RWPE2 (cell line): Measurements from ENCODE around the gene ABCC8.

Experiments
- ATAC-seq: fragments of 200-7000 bp; cut with Tn5 transposase; 3 replicates; pipeline ENCODE4 v1.9.1; 2021; ENCODE audit warnings: low read depth
- DNase-seq: peaks from one replicate; pipeline ENCODE4 v3.0.0-alpha.2; 2020; ENCODE audit warnings: low spot score
- H3K27ac ChIP-seq: fragments of 450-650 bp; 2 replicates; pipeline ENCODE4 v1.5.1; 2017; ENCODE audit warnings: mild to moderate bottlenecking; ENCODE audit not compliant: poor library complexity, severe bottlenecking
- H3K27me3 ChIP-seq: fragments of 250-450 bp; sonication (Bioruptor Pico); 2 replicates; pipeline ENCODE4 v1.5.1; 2021; ENCODE audit warnings: mild to moderate bottlenecking, moderate library complexity; ENCODE audit not compliant: insufficient read depth, poor library complexity, severe bottlenecking
- H3K36me3 ChIP-seq: fragments of 250-450 bp; sonication (Bioruptor Pico); 2 replicates; pipeline ENCODE4 v1.5.1; 2020; ENCODE audit warnings: low read depth, mild to moderate bottlenecking, moderate library complexity
- H3K4me1 ChIP-seq: fragments of 250-450 bp; sonication (Bioruptor Pico); 2 replicates; pipeline ENCODE4 v1.5.1; 2021; ENCODE audit warnings: mild to moderate bottlenecking, moderate library complexity; ENCODE audit not compliant: insufficient read depth, poor library complexity, severe bottlenecking
- H3K4me3 ChIP-seq: fragments of 250-450 bp; sonication (Bioruptor Pico); 2 replicates; pipeline ENCODE4 v1.5.1; 2021; ENCODE audit warnings: mild to moderate bottlenecking, moderate library complexity; ENCODE audit not compliant: severe bottlenecking
- H3K9me3 ChIP-seq: fragments of 250-450 bp; sonication (Bioruptor Pico); 2 replicates; pipeline ENCODE4 v1.5.1; 2021; ENCODE audit warnings: mild to moderate bottlenecking, moderate library complexity; ENCODE audit not compliant: severe bottlenecking
- TF ChIP-seq, protein P1 (sequence below): fragments of 450-650 bp; IDR thresholded peaks from one replicate; pipeline ENCODE4 v1.5.1; 2017; ENCODE audit warnings: mild to moderate bottlenecking, moderate library complexity; ENCODE audit not compliant: poor library complexity, severe bottlenecking

ABCC8 gene

GRCh38 chr11:17469998-17470397, 6.6 kb downstream of the ABCC8 start:
- no peak for DNase-seq
- no peak overlapping the region for H3K27ac ChIP-seq
- H3K27me3 ChIP-seq, result peaks cover 4% of the 10 kb centered on the region
- H3K9me3 ChIP-seq, result no peaks in the 10 kb centered on the region
- no peak overlapping the region for H3K4me3 ChIP-seq
- ATAC-seq, result no peak
- no peaks in the 10 kb centered on the region for H3K36me3 ChIP-seq
- TF ChIP-seq, protein P1, sequence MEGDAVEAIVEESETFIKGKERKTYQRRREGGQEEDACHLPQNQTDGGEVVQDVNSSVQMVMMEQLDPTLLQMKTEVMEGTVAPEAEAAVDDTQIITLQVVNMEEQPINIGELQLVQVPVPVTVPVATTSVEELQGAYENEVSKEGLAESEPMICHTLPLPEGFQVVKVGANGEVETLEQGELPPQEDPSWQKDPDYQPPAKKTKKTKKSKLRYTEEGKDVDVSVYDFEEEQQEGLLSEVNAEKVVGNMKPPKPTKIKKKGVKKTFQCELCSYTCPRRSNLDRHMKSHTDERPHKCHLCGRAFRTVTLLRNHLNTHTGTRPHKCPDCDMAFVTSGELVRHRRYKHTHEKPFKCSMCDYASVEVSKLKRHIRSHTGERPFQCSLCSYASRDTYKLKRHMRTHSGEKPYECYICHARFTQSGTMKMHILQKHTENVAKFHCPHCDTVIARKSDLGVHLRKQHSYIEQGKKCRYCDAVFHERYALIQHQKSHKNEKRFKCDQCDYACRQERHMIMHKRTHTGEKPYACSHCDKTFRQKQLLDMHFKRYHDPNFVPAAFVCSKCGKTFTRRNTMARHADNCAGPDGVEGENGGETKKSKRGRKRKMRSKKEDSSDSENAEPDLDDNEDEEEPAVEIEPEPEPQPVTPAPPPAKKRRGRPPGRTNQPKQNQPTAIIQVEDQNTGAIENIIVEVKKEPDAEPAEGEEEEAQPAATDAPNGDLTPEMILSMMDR, result no peak
- H3K4me1 ChIP-seq, result no peaks in the 10 kb centered on the region

DNA sequence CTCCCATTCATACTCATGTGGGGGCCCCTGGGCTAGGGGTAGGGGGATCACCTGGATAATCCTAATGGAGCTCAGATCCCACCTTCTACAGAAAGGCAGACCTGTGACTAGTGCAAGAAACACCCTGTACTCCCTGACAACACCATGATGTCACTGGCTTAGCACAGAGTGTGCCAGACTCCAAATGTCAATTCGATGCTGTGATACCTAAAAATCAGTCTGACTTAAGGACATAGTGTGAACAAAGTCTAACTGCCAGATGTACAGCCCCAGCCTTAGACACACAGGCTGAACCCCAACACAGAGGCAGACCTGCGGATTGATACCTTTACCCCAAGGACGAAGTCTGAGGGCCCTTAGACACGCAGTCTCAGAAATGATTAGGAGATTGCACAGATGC, 8.5 kb downstream of the ABCC8 start:
- TF ChIP-seq, protein P1, result no peak
- H3K27ac ChIP-seq, result no peak overlapping the region
- no peak for ATAC-seq
- no peaks in the 10 kb centered on the region for H3K4me1 ChIP-seq
- no peak overlapping the region for H3K4me3 ChIP-seq
- H3K27me3 ChIP-seq, result no peaks in the 10 kb centered on the region
- H3K9me3 ChIP-seq, result no peaks in the 10 kb centered on the region
- no peaks in the 10 kb centered on the region for H3K36me3 ChIP-seq
- no peak for DNase-seq

DNA sequence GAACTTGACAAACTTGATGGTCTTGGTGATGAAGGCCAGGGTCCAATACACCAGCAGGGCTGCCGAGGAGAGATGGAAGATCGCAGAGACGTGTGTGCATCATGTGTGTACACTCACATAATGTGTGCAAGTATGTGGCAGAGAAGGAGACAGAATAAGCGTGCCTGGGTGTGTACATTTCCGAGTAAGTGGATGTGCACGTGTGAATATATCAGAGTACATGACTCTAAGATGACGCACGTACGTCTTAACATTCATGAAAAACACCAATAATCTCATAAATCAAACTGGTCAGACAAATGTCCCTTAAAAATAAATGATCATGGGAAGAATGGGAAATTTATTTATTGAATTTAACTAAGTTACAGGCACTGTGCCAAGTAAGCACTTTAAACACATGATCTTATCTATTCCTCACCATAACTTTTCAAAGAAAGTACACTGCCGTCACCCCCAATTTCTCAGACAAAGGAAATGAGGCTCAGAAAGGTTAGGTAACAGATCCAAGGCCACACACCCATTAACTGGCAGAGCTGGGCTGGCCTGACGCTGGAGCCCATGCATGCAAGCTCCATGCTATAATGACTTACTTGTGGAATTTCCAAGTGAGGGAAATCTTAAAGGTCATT, 13.0 kb downstream of the ABCC8 start:
- ATAC-seq (no peak), DNase-seq (no peak)
- TF ChIP-seq, protein P1, result no peak
- Histone ChIP-seq H3K9me3 (no peaks in the 10 kb centered on the region), H3K27ac (no peak overlapping the region), H3K36me3 (no peaks in the 10 kb centered on the region), H3K4me1 (no peaks in the 10 kb centered on the region), H3K4me3 (no peak overlapping the region), H3K27me3 (no peaks in the 10 kb centered on the region)

DNA sequence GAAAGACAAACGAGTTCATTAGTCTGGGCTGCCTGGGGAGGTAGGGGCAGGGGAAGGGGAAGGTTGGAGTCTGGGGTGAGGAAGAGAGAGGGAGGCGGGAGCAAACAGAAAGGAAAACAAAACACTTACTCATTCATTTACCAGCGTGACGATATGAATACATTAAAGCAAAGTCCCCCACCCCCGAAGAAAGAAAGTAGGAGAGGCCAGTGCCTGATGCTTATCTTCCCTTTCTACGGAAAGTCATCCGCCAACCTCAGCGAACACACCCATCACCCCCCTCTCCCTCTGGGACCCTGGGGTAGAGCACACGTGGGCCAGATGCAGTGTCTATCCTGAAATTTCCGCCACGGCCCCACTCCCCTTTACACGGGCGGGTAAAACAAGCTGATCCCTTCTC, 13.7 kb downstream of the ABCC8 start:
- TF ChIP-seq, protein P1, result no peak
- Histone ChIP-seq H3K27me3 (no peaks in the 10 kb centered on the region), H3K36me3 (no peaks in the 10 kb centered on the region), H3K4me3 (no peak overlapping the region), H3K9me3 (no peaks in the 10 kb centered on the region), H3K4me1 (no peaks in the 10 kb centered on the region), H3K27ac (no peak overlapping the region)
- ATAC-seq (no peak), DNase-seq (no peak)

DNA sequence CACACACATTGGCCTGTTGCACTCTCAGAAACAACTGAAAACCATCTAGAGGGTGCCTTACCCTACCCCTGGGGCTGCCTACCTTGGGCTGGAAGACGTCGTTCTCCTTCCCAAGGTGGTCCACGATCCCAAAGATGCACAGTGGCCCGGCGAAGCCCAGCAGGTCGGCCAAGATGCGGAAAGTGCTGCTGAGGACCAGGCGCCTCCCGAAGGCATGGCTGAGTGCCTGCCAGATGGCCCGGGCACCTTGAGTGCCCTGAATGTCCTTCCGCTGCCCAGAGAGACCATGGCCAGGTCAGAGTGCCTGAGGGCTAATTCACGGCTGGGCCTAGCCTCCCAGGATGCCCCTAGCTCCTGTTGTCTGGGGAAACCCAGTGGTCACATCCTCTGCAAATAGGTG, 16.2 kb downstream of the ABCC8 start:
- H3K36me3 ChIP-seq, result no peaks in the 10 kb centered on the region
- TF ChIP-seq, protein P1, result no peak

More for the DNA sequence above, 16.2 kb downstream of the ABCC8 start:
- Histone ChIP-seq H3K4me3 (no peak overlapping the region), H3K4me1 (no peaks in the 10 kb centered on the region), H3K27ac (no peak overlapping the region), H3K27me3 (no peaks in the 10 kb centered on the region), H3K9me3 (no peaks in the 10 kb centered on the region)
- DNase-seq (no peak), ATAC-seq (no peak)
